GM10266 (cell line): Measurements from ENCODE around the gene MMP25.

Experiments used
- DNase-seq: peaks from one replicate; pipeline ENCODE4 v3.0.0; 2012; ENCODE audit errors: extremely low spot score
- CTCF ChIP-seq: IDR thresholded peaks from 2 replicates; pipeline ENCODE4 v1.5.1; 2012; ENCODE audit warnings: mild to moderate bottlenecking, low read depth; ENCODE audit not compliant: control insufficient read depth, insufficient read depth; ENCODE audit errors: missing control alignments

Gene MMP25

GRCh38 chr16:3017794-3018506 is 28.4 kb upstream of the MMP25 start, which contains the start of gene CLDN6:
Gene CLDN6 (minus strand): TSS chr16:3018183. CDS start chr16:3016021, 2,162 bp downstream.
- no peak for DNase-seq

GRCh38 chr16:3019594-3020246 is 26.6 kb upstream of the MMP25 start:
- DNase-seq: no peak
- no peak for TF ChIP-seq CTCF

More at GRCh38 chr16:3017794-3018506, 28.4 kb upstream of the MMP25 start, which contains the start of gene CLDN6:
- TF ChIP-seq CTCF: peak; percentile 19

GRCh38 chr16:3020247-3020603 is 26.1 kb upstream of the MMP25 start, which contains the start of gene TNFRSF12A:
Gene TNFRSF12A (plus strand): TSS chr16:3020368. CDS start chr16:3020398, 30 bp downstream.
- TF ChIP-seq CTCF: peak; percentile 2
- peak; percentile 95 for DNase-seq

GRCh38 chr16:3020604-3021448 is 25.5 kb upstream of the MMP25 start:
- TF ChIP-seq CTCF: peak; percentile 15
- DNase-seq: no peak

GRCh38 chr16:3021449-3022207 is 24.7 kb upstream of the MMP25 start:
- TF ChIP-seq CTCF: peak; percentile 38
- DNase-seq: peak; percentile 86

GRCh38 chr16:3022208-3022683 is 24.1 kb upstream of the MMP25 start:
- no peak for TF ChIP-seq CTCF
- peak; percentile 79 for DNase-seq
